C4-2B (cell line): ENCODE measurements around the gene WSB1.

Experiments
- H3K27ac ChIP-seq: fragments of 450-650 bp; 2 replicates; pipeline ENCODE4 v1.5.1; 2017
- ZFX ChIP-seq: fragments of 450-650 bp; IDR thresholded peaks from 2 replicates; pipeline ENCODE4 v1.6.1; 2017
- TF ChIP-seq, protein P1 (sequence below): fragments of 450-650 bp; conservative IDR thresholded peaks from 2 replicates; pipeline ENCODE4 v1.5.1; 2017; ENCODE audit warnings: mild to moderate bottlenecking

The WSB1 gene

DNA sequence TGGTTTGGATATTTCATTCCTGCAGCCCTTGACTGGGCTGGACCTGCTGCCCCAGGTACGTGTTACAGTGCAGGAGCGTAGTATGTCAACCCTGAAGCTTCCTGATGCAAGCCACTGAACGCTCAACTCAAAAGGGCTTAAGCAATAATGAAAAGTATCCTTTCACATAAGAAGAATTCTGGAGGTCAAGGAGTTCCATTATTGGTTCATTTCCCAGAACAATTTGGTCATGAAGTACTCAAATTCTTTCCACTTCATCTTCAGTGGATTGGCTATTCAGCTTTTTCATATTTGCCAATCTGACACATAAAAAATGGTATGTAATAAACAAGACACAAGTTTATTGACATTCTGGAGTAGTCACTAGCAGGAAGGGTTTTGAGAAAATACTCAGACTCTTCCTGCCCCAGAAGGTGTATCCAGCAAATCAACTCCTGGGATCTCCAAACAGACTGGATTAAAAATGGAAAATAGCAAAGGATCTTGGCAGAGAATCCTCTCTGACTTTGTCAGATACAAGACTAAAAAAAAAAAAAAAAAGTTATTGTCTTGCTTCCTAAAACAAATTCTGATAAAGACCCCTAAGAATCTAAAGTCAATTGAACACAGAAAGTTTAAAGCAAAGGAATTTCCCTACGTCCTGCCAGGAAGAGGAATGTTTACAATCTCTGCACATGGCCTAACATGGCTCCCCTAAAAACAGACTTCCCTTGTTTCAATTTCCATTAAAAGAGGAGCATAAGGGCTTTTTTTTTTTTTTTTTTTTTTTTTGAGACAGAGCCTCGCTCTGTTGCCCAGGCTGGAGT is 37.5 kb upstream of the WSB1 start:
- TF ChIP-seq ZFX: no peak
- TF ChIP-seq, protein P1, sequence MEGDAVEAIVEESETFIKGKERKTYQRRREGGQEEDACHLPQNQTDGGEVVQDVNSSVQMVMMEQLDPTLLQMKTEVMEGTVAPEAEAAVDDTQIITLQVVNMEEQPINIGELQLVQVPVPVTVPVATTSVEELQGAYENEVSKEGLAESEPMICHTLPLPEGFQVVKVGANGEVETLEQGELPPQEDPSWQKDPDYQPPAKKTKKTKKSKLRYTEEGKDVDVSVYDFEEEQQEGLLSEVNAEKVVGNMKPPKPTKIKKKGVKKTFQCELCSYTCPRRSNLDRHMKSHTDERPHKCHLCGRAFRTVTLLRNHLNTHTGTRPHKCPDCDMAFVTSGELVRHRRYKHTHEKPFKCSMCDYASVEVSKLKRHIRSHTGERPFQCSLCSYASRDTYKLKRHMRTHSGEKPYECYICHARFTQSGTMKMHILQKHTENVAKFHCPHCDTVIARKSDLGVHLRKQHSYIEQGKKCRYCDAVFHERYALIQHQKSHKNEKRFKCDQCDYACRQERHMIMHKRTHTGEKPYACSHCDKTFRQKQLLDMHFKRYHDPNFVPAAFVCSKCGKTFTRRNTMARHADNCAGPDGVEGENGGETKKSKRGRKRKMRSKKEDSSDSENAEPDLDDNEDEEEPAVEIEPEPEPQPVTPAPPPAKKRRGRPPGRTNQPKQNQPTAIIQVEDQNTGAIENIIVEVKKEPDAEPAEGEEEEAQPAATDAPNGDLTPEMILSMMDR: no peak
- H3K27ac ChIP-seq: peak overlapping the region; percentile 61; the same call in 1 of the 2 replicates

DNA sequence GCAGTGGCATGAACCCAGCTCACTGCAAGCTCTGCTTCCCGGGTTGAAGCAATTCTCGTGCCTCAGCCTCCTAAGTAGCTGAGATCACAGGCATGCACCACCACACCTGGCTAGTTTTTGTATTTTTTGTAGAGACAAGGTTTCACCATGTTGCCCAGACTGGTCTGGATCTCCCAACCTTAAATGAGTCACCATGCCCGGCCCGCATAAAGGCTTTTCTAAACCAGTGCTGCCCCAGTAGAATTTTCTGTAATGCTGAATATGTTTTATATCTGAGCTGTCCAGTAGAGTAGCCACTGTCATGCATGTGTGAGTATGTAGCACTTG is 36.9 kb upstream of the WSB1 start:
- H3K27ac ChIP-seq: peak overlapping the region; percentile 49; the same call in 1 of the 2 replicates

DNA sequence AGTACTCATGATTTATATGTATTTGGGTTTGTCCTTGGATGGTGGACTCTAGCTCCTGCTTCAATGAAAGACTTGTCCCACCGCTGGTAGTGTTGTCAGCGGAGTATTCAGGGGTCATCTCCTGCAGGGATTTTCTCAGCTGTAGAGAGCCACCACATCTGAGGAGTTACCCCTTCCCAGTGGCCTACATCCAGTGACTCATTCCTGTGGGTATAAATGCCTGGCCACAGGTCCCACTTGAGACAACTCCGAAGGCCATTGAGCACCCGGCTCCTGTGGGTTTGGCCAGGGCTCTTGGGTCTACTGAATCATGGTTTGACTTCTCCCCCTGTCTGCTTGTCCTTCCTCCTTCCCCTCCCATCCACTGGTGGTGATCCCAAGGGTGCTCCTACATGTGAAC is 34.6 kb upstream of the WSB1 start:
- no peak for TF ChIP-seq ZFX
- TF ChIP-seq, protein P1: no peak

More for the DNA sequence above, 36.9 kb upstream of the WSB1 start:
- TF ChIP-seq ZFX: no peak
- TF ChIP-seq, protein P1: no peak

DNA sequence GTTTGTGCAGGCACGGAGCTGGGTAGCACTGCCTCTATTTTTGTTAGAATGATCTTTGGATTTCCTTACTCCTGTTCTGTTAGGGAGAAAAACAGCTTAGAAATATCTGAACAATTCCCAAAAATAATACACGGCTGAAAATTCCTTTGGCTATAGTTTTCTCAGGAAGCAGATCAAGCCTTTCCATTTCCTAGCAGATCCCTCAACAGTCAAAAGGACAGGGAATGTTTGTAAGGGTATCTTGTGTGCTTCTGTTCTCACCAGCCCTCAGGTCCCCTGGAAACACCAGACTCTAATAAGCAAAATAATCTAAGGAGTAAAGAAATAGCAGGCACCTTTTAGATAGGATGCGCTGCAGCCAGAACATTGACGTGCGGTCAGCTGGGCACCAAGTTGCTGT is 30.5 kb upstream of the WSB1 start:
- TF ChIP-seq, protein P1: no peak
- no peak for TF ChIP-seq ZFX
- H3K27ac ChIP-seq: no peak overlapping the region; the same call in 1 of the 2 replicates

More for the DNA sequence above, 34.6 kb upstream of the WSB1 start:
- no peak overlapping the region for H3K27ac ChIP-seq

DNA sequence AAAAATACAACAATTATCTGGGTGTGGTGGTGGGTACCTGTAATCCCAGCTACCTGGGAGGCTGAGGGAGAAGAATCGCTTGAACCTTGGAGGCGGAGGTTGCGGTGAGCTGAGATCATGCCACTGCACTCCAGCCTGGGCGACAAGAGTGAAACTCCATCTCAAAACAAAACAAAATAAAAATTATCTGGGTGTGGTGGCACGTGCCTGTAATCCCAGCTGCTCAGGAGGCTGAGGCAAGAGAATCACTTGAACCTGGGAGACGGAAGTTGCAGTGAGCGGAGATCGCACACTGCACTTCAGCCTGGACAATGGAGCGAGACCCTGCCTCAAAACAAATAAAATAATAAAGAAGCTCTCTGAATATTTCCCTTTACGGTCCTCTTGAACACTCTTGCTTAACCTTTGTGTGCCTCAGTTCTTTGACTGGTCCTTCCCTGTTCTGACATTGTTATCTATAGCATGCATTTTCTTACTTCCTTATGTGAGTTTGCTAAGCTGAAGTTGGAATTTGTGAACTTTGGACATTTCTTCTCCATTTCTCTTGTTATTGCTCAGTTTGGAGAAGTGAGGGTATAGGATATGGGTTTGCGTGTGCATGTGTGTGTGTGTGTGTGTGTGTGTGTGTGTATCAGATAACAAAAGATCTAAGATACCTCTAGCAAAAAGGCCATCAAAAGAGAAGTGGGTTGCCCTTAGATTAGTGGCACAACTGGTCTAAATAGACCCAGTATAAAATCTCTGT is 29.7 kb upstream of the WSB1 start:
- H3K27ac ChIP-seq: peak overlapping the region; percentile 3; the same call in 1 of the 2 replicates
- TF ChIP-seq ZFX: no peak
- TF ChIP-seq, protein P1: no peak

DNA sequence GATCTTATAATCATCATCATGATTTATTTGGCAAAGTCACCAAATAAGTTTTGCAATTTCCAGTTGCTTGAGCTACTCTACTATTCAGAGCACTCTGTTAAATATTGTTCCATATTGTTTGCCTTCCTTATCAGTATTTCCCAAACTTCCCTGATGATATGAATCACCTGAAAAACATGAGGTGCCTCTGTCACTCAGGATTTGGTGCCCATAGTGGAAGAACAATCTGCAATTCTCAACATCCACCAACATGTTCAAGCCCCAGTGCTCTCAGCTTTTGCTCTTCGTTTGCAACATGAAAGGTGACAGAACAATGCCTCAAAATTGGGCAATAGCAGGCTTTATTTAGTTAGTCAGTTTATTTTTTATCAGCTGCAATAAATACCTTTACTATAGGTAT is 28.6 kb upstream of the WSB1 start:
- TF ChIP-seq ZFX: no peak
- TF ChIP-seq, protein P1: no peak
- peak overlapping the region; percentile 67 for H3K27ac ChIP-seq

DNA sequence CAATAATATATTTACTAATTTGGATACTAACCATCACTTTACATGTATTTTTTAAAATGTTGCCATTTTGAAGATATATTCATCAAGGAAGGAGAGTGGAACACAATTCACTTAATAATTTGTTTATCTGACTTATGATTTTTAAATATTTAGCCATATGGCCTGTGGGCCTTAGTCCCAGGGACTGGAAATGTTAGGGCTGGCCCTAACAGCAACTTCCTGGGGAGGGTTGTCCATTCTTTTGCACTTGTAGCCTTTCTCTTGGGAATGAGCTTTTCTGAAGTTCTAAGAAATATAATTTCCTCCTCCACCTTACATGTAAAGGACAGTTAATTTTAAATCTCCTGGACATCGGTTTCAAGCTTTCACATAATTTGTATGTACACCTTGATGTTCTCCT is 27.7 kb upstream of the WSB1 start:
- peak overlapping the region; percentile 18; the same call in 1 of the 2 replicates for H3K27ac ChIP-seq
- TF ChIP-seq, protein P1: no peak
- TF ChIP-seq ZFX: no peak
